ENCODE data around the gene KLF11.

The KLF11 gene

DNA sequence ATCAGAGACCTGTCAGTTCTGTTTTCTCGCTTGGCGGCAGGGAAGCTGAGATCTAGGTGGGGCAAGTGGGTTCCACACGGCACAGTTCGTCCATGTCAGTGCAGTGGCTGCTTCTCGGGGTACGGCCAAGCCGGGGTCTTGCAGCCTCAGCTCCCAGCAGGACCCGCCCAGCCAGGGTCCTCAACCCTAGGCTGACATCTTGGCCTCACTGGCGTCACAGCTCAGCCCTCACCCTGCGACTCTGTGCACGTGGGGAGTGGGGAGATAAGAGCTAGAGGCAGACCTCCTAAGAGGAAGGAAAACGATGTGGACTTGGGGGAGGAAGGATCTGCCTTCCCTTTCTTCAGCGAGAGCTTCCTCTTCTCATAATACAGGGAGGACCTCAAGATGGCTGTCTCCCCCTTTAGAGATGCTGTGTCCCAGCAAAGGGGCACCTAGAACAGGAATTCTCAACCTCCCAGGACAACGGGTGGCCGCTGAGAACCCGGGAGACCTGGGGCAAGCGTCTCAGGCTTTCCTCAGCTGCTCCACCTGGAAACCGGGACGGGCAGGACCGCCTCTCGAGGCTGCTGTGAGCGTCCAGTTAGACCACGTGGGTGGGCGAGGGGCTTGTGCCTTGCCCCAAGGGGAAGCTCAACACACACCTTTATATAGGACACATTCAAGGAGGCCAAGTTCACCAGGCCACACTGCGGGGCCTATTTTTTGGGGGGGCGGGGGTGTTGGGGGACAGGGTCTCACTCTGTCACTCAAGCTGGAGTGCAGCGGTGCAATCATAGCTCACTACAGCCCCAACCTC lies 23.5 kb upstream of the KLF11 start:
- no peak for TF ChIP-seq CTCF (IDR thresholded peaks at IDR 0.05; ENCODE audit: low read length, missing control alignments)
- H3K4me3 ChIP-seq (replicated peaks; ENCODE audit: low read depth, low read length): no peak overlapping the region
- DNase-seq (ENCODE audit: low read depth): no peak

DNA sequence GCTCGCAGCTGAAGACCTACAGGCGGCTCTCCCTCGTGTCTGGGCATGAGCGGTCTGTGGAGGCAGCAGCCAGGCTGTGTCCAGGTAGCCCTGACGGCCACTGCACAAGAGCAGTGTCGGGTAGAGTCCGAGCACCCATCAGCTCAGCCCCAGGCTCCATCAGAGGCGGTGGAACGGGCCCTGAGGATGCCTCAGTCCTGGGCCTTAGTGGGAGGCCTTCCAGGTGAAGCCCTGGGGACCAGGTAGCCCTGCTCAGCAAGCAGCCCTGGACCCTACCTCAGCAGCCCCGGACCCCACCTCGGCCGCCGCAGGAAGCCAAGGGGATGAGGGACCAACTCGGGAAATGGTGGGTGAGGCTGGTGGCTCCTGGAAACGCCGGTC lies 21.3 kb upstream of the KLF11 start:
- no peak for TF ChIP-seq CTCF (IDR thresholded peaks at IDR 0.05; ENCODE audit: low read length, missing control alignments)

GRCh38 chr2:10022445-10022844 lies 20.9 kb upstream of the KLF11 start:
- H3K4me3 ChIP-seq (replicated peaks; ENCODE audit: low read depth, low read length): no peak overlapping the region
- DNase-seq (ENCODE audit: low read depth): no peak
- no peak for TF ChIP-seq CTCF (IDR thresholded peaks at IDR 0.05; ENCODE audit: low read length, missing control alignments)

More for the DNA sequence above, 21.3 kb upstream of the KLF11 start:
- no peak overlapping the region for H3K4me3 ChIP-seq (replicated peaks; ENCODE audit: low read depth, low read length)
- DNase-seq (ENCODE audit: low read depth): no peak

DNA sequence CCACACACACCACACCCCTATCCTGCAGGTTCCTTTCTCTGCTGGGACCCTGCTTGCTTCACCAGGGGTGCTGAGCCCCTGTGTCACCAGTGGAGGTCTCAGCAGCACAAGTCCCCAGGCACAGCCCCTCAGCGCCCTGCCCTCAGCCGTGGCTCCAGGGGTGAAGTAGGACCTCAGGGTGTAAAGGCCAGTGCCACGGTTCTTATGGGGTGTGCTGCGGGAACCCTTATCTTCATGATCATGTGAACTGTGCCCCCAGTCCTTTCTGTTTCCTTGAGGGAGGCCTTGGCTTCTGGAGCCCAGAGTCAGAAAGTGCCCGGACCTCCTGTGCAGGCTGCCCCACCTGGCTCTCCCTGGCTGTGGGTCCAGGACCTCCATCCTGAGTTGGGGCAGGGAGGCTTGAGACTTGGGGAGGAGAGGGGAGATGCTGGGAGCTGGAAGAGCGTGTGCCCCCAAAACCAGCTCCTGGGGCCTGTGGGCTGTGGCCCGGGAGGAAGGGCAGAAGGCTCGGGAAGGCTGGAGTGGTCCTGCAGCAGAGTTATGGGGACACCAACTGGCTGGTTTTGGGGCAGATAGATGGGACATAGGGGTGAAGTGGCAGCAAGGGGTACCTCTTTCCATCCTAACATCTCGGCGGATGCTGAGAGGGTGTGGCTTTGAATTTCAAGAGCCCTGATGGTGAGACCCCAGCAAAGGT lies 20.2 kb upstream of the KLF11 start:
- no peak for TF ChIP-seq CTCF (IDR thresholded peaks at IDR 0.05; ENCODE audit: low read length, missing control alignments)
- no peak for DNase-seq (ENCODE audit: low read depth)
- no peak overlapping the region for H3K4me3 ChIP-seq (replicated peaks; ENCODE audit: low read depth, low read length)

- no peak for DNase-seq (ENCODE audit: low read depth)
- no peak for TF ChIP-seq CTCF (IDR thresholded peaks at IDR 0.05; ENCODE audit: low read length, missing control alignments)
- H3K4me3 ChIP-seq (replicated peaks; ENCODE audit: low read depth, low read length): no peak overlapping the region
Observed at GRCh38 chr2:10026940-10027569, 16.3 kb upstream of the KLF11 start.

GRCh38 chr2:10027660-10028330 lies 15.6 kb upstream of the KLF11 start:
- DNase-seq (ENCODE audit: low read depth): no peak
- TF ChIP-seq CTCF (IDR thresholded peaks at IDR 0.05; ENCODE audit: low read length, missing control alignments): no peak

More at GRCh38 chr2:10027660-10028330, 15.6 kb upstream of the KLF11 start:
- H3K4me3 ChIP-seq (replicated peaks; ENCODE audit: low read depth, low read length): no peak overlapping the region

Measured in fibroblast of pulmonary artery (primary cell).